HepG2 (cell line): ENCODE data around the gene CRAT. TPM values are rescaled to one million over a fixed set of nuclear protein-coding genes. Genes with fewer than 3 reads are reported as not detected.

Experiments used
- CEBPB ChIP-seq: IDR thresholded peaks from 2 replicates; pipeline ENCODE4 v1.6.1; 2011; ENCODE audit warnings: low read depth, low read length, improper control_type of control experiment, borderline replicate concordance
- EP300 ChIP-seq, 3 experiments: sonication (generic) in 1 of 3; formaldehyde crosslinking in 1 of 3; IDR thresholded peaks; 2 replicates each; pipeline versions ENCODE4 v1.5.1 to v1.6.1; 2011 to 2020; ENCODE audit warnings: low read depth in 2 of 3, low read length in 2 of 3, borderline replicate concordance in 1 of 3, improper control_type of control experiment in 1 of 3, mild to moderate bottlenecking in 1 of 3, missing genetic modification reagents in 1 of 3, moderate library complexity in 1 of 3
- GLI4 ChIP-seq: sonication (generic); formaldehyde crosslinking; IDR thresholded peaks from 2 replicates; pipeline ENCODE4 v1.5.1; 2020; ENCODE audit warnings: missing genetic modification reagents, mild to moderate bottlenecking, moderate library complexity, borderline replicate concordance
- NFIB ChIP-seq: sonication (generic); formaldehyde crosslinking; IDR thresholded peaks from 2 replicates; pipeline ENCODE4 v1.9.0; 2021; ENCODE audit warnings: missing genetic modification reagents, mild to moderate bottlenecking, borderline replicate concordance
- NR2F6 ChIP-seq, 2 experiments: IDR thresholded peaks; 2 replicates each; pipeline ENCODE4 v1.6.1; 2016; ENCODE audit warnings: antibody characterized with exemption in 1 of 2, mild to moderate bottlenecking in 1 of 2
- PRMT3 ChIP-seq: sonication (generic); formaldehyde crosslinking; IDR thresholded peaks from 2 replicates; pipeline ENCODE4 v1.8.1; 2022; ENCODE audit warnings: low read depth, mild to moderate bottlenecking, moderate library complexity, missing genetic modification reagents, borderline replicate concordance
- TAF1 ChIP-seq: sonication (generic); formaldehyde crosslinking; IDR thresholded peaks from 2 replicates; pipeline ENCODE4 v1.4.0; 2020; ENCODE audit warnings: missing genetic modification reagents
- TEAD3 ChIP-seq: optimal IDR thresholded peaks from 2 replicates; pipeline ENCODE3; 2016; ENCODE audit warnings: borderline replicate concordance
- ZNF589 ChIP-seq: sonication (generic); formaldehyde crosslinking; conservative IDR thresholded peaks from 2 replicates; pipeline ENCODE4 v1.8.0; 2022; ENCODE audit warnings: mild to moderate bottlenecking, moderate library complexity, missing genetic modification reagents
- ZNF644 ChIP-seq: IDR thresholded peaks from 2 replicates; pipeline ENCODE4 v1.6.1; 2016; ENCODE audit warnings: low read depth
- ZNF678 ChIP-seq: sonication (generic); formaldehyde crosslinking; IDR thresholded peaks from 2 replicates; pipeline ENCODE4 v1.4.0; 2020; ENCODE audit warnings: mild to moderate bottlenecking, missing genetic modification reagents
- polyA plus RNA-seq, 8 experiments: library from polyadenylated mRNA; depleted of rRNA in 3 of 8; stranded (reverse) in 7 of 8; unstranded in 1 of 8; fragments of >200 nt; fragmentation: Illumina TruSeq in 4 of 8; extraction: Trizol in 4 of 8; gene quantifications; 2 replicates each; pipeline versions ENCODE4 v1.2.1 to v1.2.3, GENCODE V29; 2011 to 2016; ENCODE audit warnings: low read depth in 4 of 8, missing spikeins in 1 of 8, mixed read lengths in 1 of 8; ENCODE audit not compliant: insufficient read depth in 1 of 8
- total RNA-seq, 5 experiments: library from RNA; depleted of rRNA; stranded (reverse); fragments of >200 nt; fragmentation: Illumina TruSeq; extraction: Trizol; gene quantifications; 2 replicates each; pipeline ENCODE4 v1.2.3, GENCODE V29; 2016; ENCODE audit warnings: low read depth in 1 of 5
- TF ChIP-seq, protein P1 (sequence below): sonication (generic); formaldehyde crosslinking; IDR thresholded peaks from 2 replicates; pipeline ENCODE4 v1.5.0; 2020; ENCODE audit warnings: missing genetic modification reagents
- TF ChIP-seq, protein P2 (sequence below): sonication (generic); formaldehyde crosslinking; IDR thresholded peaks from 2 replicates; pipeline ENCODE4 v1.8.0; 2022; ENCODE audit warnings: missing genetic modification reagents, mild to moderate bottlenecking, inconsistent platforms, borderline replicate concordance
- TF ChIP-seq, protein P3 (sequence below): sonication (generic); formaldehyde crosslinking; IDR thresholded peaks from 2 replicates; pipeline ENCODE4 v1.4.0; 2020; ENCODE audit warnings: mild to moderate bottlenecking, missing genetic modification reagents
- TF ChIP-seq, protein P4 (sequence below): sonication (generic); formaldehyde crosslinking; IDR thresholded peaks from 2 replicates; pipeline ENCODE4 v1.4.0; 2020; ENCODE audit warnings: missing genetic modification reagents
- TF ChIP-seq, protein P5 (sequence below): sonication (generic); formaldehyde crosslinking; IDR thresholded peaks from 2 replicates; pipeline ENCODE4 v1.4.0; 2020; ENCODE audit warnings: missing genetic modification reagents, mild to moderate bottlenecking, borderline replicate concordance

Gene CRAT
- total and polyA plus RNA-seq, 2 of the 13 experiments (the other 11 are each of a cell fraction or from before 2014, with no cell fraction given) = 26.1 to 26.6 TPM

DNA sequence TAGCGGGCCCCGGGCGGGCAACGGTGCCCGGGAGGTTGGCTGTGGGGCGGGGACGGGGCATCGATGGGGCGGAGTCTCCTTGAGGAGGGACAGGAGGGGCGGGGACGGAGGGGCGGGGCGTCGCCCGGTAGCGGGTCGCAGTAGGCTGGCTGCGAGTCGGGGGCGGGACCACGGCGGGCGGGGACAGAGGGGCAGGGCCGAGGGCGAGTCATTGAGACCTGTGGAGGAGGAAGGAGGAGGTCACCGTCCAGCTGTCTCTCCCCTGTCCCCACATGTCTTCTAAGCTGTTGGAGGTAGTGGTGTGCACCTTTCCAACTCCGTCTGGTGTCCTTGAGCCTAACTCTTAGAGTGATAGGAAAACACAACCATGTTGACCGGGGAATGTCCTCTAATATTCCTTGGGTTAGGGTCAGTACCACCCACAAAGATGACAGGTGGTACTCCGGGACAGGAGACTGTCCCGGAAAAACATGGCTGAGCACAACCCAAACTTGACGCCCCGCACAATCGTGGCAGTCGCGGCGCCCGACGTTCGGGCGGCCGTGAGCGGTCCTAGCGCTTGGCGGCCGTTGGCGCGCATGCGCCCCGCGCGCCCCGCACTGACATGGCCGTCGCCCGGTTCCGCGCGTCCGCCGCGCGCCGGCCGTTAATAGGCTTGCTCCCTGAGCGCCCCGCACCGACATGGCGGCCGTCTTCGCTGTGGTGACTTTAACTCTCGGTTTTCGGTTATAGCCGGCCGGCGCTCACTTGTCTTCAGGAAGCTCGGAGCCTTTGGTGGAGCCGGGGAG is at the start of gene CRAT, which contains the start of gene PTPA (continued):
- TF ChIP-seq CEBPB (no peak), GLI4 (CRISPR knock-in tag) (no peak), ZNF678 (0 out of 2 replicates have a peak, but pooled peaks have one; percentile 35), PRMT3 (CRISPR knock-in tag) (no peak), NFIB (CRISPR knock-in tag) (no peak), ZNF589 (CRISPR knock-in tag) (no peak; the same call in 1 of the 2 replicates), ZNF644 (CRISPR knock-in tag) (no peak), NR2F6 (IDR thresholded peaks at IDR 0.05) (no peak), NR2F6 (CRISPR knock-in tag; IDR thresholded peaks at IDR 0.05) (no peak), TEAD3 (no peak), TAF1 (CRISPR knock-in tag) (peak; percentile 81), EP300 (IDR thresholded peaks at IDR 0.05; ENCODE audit: low read depth in 2 of 2, low read length in 2 of 2) (no peak), EP300 (CRISPR knock-in tag; IDR thresholded peaks at IDR 0.05; ENCODE audit: borderline replicate concordance) (no peak)
- TF ChIP-seq, protein P1, sequence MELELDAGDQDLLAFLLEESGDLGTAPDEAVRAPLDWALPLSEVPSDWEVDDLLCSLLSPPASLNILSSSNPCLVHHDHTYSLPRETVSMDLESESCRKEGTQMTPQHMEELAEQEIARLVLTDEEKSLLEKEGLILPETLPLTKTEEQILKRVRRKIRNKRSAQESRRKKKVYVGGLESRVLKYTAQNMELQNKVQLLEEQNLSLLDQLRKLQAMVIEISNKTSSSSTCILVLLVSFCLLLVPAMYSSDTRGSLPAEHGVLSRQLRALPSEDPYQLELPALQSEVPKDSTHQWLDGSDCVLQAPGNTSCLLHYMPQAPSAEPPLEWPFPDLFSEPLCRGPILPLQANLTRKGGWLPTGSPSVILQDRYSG (CRISPR knock-in tag) = no peak
- TF ChIP-seq, protein P2, sequence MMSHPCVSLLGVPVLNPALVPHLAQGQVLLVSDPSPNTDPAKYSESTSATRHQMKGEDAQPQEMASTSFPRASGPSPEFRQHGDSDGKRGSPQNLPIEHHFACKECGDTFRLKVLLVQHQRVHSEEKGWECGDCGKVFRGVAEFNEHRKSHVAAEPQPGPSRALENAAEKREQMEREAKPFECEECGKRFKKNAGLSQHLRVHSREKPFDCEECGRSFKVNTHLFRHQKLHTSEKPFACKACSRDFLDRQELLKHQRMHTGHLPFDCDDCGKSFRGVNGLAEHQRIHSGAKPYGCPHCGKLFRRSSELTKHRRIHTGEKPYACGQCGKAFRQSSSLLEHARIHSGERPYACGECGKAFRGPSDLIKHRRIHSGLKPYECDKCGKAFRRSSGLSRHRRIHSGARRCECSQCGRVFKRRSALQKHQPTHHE (CRISPR knock-in tag) = no peak
- TF ChIP-seq, protein P3, sequence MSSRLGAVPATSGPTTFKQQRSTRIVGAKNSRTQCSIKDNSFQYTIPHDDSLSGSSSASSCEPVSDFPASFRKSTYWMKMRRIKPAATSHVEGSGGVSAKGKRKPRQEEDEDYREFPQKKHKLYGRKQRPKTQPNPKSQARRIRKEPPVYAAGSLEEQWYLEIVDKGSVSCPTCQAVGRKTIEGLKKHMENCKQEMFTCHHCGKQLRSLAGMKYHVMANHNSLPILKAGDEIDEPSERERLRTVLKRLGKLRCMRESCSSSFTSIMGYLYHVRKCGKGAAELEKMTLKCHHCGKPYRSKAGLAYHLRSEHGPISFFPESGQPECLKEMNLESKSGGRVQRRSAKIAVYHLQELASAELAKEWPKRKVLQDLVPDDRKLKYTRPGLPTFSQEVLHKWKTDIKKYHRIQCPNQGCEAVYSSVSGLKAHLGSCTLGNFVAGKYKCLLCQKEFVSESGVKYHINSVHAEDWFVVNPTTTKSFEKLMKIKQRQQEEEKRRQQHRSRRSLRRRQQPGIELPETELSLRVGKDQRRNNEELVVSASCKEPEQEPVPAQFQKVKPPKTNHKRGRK = no peak
- TF ChIP-seq, protein P4, sequence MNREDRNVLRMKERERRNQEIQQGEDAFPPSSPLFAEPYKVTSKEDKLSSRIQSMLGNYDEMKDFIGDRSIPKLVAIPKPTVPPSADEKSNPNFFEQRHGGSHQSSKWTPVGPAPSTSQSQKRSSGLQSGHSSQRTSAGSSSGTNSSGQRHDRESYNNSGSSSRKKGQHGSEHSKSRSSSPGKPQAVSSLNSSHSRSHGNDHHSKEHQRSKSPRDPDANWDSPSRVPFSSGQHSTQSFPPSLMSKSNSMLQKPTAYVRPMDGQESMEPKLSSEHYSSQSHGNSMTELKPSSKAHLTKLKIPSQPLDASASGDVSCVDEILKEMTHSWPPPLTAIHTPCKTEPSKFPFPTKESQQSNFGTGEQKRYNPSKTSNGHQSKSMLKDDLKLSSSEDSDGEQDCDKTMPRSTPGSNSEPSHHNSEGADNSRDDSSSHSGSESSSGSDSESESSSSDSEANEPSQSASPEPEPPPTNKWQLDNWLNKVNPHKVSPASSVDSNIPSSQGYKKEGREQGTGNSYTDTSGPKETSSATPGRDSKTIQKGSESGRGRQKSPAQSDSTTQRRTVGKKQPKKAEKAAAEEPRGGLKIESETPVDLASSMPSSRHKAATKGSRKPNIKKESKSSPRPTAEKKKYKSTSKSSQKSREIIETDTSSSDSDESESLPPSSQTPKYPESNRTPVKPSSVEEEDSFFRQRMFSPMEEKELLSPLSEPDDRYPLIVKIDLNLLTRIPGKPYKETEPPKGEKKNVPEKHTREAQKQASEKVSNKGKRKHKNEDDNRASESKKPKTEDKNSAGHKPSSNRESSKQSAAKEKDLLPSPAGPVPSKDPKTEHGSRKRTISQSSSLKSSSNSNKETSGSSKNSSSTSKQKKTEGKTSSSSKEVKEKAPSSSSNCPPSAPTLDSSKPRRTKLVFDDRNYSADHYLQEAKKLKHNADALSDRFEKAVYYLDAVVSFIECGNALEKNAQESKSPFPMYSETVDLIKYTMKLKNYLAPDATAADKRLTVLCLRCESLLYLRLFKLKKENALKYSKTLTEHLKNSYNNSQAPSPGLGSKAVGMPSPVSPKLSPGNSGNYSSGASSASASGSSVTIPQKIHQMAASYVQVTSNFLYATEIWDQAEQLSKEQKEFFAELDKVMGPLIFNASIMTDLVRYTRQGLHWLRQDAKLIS = no peak
- TF ChIP-seq, protein P5, sequence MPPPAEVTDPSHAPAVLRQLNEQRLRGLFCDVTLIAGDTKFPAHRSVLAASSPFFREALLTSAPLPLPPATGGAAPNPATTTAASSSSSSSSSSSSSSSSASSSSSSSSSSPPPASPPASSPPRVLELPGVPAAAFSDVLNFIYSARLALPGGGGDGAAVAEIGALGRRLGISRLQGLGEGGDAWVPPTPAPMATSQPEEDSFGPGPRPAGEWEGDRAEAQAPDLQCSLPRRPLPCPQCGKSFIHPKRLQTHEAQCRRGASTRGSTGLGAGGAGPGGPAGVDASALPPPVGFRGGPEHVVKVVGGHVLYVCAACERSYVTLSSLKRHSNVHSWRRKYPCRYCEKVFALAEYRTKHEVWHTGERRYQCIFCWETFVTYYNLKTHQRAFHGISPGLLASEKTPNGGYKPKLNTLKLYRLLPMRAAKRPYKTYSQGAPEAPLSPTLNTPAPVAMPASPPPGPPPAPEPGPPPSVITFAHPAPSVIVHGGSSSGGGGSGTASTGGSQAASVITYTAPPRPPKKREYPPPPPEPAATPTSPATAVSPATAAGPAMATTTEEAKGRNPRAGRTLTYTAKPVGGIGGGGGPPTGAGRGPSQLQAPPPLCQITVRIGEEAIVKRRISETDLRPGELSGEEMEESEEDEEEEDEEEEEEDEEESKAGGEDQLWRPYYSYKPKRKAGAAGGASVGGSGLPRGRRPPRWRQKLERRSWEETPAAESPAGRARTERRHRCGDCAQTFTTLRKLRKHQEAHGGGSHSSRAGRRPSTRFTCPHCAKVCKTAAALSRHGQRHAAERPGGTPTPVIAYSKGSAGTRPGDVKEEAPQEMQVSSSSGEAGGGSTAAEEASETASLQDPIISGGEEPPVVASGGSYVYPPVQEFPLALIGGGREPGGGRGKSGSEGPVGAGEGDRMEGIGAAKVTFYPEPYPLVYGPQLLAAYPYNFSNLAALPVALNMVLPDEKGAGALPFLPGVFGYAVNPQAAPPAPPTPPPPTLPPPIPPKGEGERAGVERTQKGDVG (CRISPR knock-in tag) = no peak
